Aorta (tissue), 5 donors: ENCODE results near the gene OAF. TPM values are rescaled to one million over a fixed set of nuclear protein-coding genes. Genes with fewer than 3 reads are reported as not detected.

Experiments
- ATAC-seq: fragments of 200-7000 bp; cut with Tn5 transposase; one replicate; pipeline ENCODE4 v1.9.1; 2022; ENCODE audit warnings: moderate library complexity; ENCODE audit not compliant: low FRiP score
- DNase-seq, 2 donors: peaks; one replicate each; pipeline ENCODE4 v3.0.0-alpha.2; 2020
- H3K27ac ChIP-seq, 2 donors: one replicate each; pipeline ENCODE4 v1.5.1; 2013; ENCODE audit warnings: low read length in 2 of 2, mild to moderate bottlenecking in 2 of 2, moderate library complexity in 2 of 2, control low read depth in 1 of 2, inconsistent platforms in 1 of 2, low read depth in 1 of 2
- H3K27me3 ChIP-seq, 2 donors: one replicate each; pipeline ENCODE4 v1.6.1; 2013; ENCODE audit warnings: control low read depth in 1 of 2, low read length in 1 of 2, mild to moderate bottlenecking in 1 of 2, moderate library complexity in 1 of 2; ENCODE audit not compliant: insufficient read depth in 2 of 2, control insufficient read depth in 1 of 2
- H3K36me3 ChIP-seq, 2 donors: one replicate each; pipeline ENCODE4 v1.6.1; 2013; ENCODE audit warnings: control low read depth in 1 of 2, low read length in 1 of 2, mild to moderate bottlenecking in 1 of 2; ENCODE audit not compliant: insufficient read depth in 2 of 2, control insufficient read depth in 1 of 2
- H3K4me1 ChIP-seq, 2 donors: one replicate each; pipeline ENCODE4 v1.6.1; 2013; ENCODE audit warnings: low read length in 2 of 2, control low read depth in 1 of 2, mild to moderate bottlenecking in 1 of 2, moderate library complexity in 1 of 2; ENCODE audit not compliant: insufficient read depth in 2 of 2, control insufficient read depth in 1 of 2
- H3K4me3 ChIP-seq, 2 donors: one replicate each; pipeline ENCODE4 v1.5.1; 2013; ENCODE audit warnings: low read length in 2 of 2, control low read depth in 1 of 2, mild to moderate bottlenecking in 1 of 2
- H3K9me3 ChIP-seq: one replicate; pipeline ENCODE4 v1.6.1; 2013; ENCODE audit warnings: mild to moderate bottlenecking, low read length; ENCODE audit not compliant: control insufficient read depth
- WGBS, 2 donors: extraction: QIAGEN DNeasy Blood & Tissue Kit; methylation state at CpG; one replicate each; pipeline ENCODE4 v1.1.7; 2013; 5-methylcytosine and 5-hydroxymethylcytosine counted together
- intact Hi-C, 2 donors: fragments of 100-400 bp; cut with DNase I; formaldehyde crosslinking; loops; one replicate each; pipeline versions ENCODE4 v1.14.2 to v1.15.0; 2022
- polyA plus RNA-seq, 2 donors: library from polyadenylated mRNA; stranded (reverse); fragments of 200-250 nt; gene quantifications; one replicate each; pipeline ENCODE4 v1.2.3, GENCODE V29; 2013
- total RNA-seq, 2 donors: library from RNA; stranded (reverse); fragmentation: NEBNext Ultra II Directional; extraction: Animal tissue kit (Norgen Biotek cat#: 25700); gene quantifications; one replicate each; pipeline ENCODE4 v1.2.1, GENCODE V29; 2021
- donor health status: healthy with polysubstance abuse.
- donor health status: Bipolar disorder and iron deficiency.
- donor health status: DM: no; HTN: no; CAD: no.
- donor health status: DM: no; HTN: no; CAD: no.
- donor health status: DM: yes; HTN: yes; CAD: no.

Gene OAF
- total and polyA plus RNA-seq, 4 donors: 4.8 to 79.1 (median 16.5) TPM

DNA sequence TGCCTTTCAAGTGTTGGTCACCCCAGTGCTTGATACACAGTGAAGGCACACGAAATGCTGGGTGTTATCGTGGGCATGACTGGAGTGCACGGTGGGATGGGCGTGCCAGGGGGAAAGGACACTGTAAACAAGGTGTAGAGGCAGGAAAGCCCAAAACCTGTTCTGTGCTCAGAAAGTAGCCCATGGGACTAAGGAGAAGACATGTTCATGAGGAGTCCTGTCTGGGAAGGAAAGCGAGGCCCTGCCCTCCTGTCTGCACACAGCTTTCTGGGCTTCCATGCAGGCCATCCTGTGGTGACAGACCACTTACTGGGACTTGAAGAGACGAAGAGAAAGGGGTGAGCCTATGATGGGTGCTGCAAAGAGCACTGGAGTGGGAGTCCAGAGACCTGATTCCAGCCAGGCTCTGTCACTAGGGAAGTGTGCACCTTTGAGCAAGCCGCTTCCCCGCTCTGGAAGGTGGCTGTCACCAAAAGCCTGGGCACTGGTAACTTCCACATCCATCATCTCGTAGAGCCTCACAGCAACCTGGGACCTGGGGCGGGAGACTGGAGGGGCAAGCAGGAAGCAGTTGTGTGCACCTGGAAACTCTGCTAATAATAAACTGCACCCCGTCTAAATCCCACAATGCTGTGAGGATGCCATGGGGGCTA lies 28.3 kb downstream of the OAF start:
- Histone ChIP-seq H3K27ac (no peak overlapping the region), H3K4me3 (no peak overlapping the region), H3K27me3 (no peaks in the 10 kb centered on the region), H3K4me1 (no peaks in the 10 kb centered on the region), H3K9me3 (no peaks in the 10 kb centered on the region), H3K36me3 (no peaks in the 10 kb centered on the region)
- intact Hi-C loops: no loop called here
- peak in 1 of 2 donors; percentile 33 for DNase-seq
- WGBS, 2 donors: 89 to 94% methylated on average over 11 of the region's 11 CpGs
- ATAC-seq: no peak

DNA sequence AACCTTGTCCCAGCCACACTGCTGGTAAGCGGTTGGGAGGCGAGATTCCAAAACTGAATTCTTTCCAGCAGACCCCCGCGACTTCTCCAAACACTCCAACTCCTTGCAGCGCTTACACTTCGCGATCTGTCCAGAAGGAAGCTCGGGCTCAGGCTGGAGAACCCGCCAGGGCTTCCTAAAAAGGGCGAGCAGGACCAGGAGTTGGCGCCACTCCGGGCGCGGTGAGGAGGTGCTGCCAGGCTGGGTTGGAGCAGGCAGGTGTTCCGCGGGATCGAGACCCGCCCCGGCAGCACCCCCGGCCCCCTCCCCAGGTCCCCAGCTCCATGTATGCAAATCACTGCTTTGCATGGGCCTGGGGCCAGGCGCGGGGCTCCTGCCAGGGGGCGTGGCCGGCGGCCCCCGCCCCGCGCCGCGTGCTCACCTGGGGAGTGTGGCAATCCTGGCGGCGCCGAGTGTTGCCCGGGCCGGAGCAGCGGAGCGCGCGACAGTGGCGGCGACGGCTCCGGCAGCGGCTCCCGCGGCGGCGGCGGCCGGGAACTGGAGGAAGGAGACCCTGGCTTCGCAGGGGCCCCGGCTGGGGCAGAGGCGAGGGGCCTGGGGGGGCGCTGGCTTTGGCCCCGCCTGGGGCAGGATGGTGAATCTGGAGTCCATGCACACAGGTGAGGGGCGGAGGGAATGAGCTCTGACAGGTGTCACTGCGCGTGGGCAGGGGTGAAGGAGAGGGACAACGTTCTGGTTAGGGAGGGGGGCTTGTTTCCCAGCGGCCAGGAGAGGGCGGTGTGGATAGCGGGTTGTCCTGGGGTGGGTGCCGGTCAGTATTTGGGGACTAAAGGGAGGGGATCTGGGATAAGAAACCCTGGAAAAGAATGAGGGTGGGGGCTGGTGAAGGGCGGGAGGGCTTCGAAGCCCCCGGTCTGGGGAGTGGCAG lies 29.1 kb downstream of the OAF start, which contains the start of gene POU2F3:
TSS of gene POU2F3 (plus strand) at position 428 of the 928 bp plus-strand sequence. CDS start at position 632, 204 bp downstream.
- 6 to 7% methylated on average over 64 to 66 of the region's 66 CpGs for WGBS, 2 donors
- intact Hi-C loops: loop anchor here in 1 of 2 donors (10.0 kb wide), 1 partner anchor 715 kb away; no protein-coding TSS in a partner anchor

GRCh38 chr11:120240866-120241265 lies 30.0 kb downstream of the OAF start:
- H3K27ac ChIP-seq: no peak overlapping the region
- intact Hi-C loops: loop anchor here in 1 of 2 donors (10.0 kb wide), 1 partner anchor 714 kb away; no protein-coding TSS in a partner anchor
- peak in 1 of 2 donors; percentile 15 for DNase-seq
- no peaks in the 10 kb centered on the region for H3K27me3 ChIP-seq
- no peaks in the 10 kb centered on the region for H3K36me3 ChIP-seq
- no peaks in the 10 kb centered on the region for H3K9me3 ChIP-seq
- WGBS, 2 donors: 92 to 97% methylated on average over 2 of the region's 2 CpGs
- H3K4me1 ChIP-seq: no peaks in the 10 kb centered on the region
- no peak overlapping the region for H3K4me3 ChIP-seq
- no peak for ATAC-seq

More for the DNA sequence above, 29.1 kb downstream of the OAF start, which contains the start of gene POU2F3:
- no peak for ATAC-seq
- no peak within 1 kb of the TSS for H3K4me3 ChIP-seq
- H3K36me3 ChIP-seq: no peaks in the 10 kb centered on the region
- no peaks in the 10 kb centered on the region for H3K27me3 ChIP-seq
- no peak within 1 kb of the TSS for H3K27ac ChIP-seq
- no peaks in the 10 kb centered on the region for H3K4me1 ChIP-seq
- no peaks in the 10 kb centered on the region for H3K9me3 ChIP-seq
- peak in 1 of 2 donors; percentile 39 for DNase-seq

DNA sequence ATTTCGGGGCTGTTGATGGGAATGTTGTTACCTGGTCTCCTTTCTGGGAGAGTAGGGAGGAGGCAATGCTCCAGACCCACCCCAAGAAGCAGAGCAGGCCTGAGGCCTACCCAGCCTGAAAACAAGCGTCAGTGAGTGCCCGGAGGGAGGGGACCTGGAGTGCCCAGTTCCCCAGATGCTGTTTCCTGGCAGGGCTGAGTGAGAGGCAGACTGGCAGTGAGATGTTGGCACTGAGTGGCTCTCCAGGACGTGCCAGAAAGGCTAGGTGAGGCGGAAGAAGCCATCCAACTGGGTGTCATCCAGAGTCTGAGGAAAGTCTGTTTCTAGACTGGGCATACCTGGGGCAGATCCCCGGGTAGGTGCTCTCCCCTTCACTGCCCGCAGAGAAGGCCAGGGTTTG lies 30.4 kb downstream of the OAF start:
- Histone ChIP-seq H3K4me3 (no peak overlapping the region), H3K27ac (no peak overlapping the region), H3K4me1 (no peaks in the 10 kb centered on the region), H3K27me3 (no peaks in the 10 kb centered on the region), H3K36me3 (no peaks in the 10 kb centered on the region), H3K9me3 (no peaks in the 10 kb centered on the region)
- ATAC-seq (no peak), DNase-seq (peak in 1 of 2 donors; percentile 34)
- 72% methylated on average over 7 of the region's 7 CpGs for WGBS, 2 donors
- intact Hi-C loops: loop anchor here in 1 of 2 donors (10.0 kb wide), 1 partner anchor 714 kb away; no protein-coding TSS in a partner anchor

DNA sequence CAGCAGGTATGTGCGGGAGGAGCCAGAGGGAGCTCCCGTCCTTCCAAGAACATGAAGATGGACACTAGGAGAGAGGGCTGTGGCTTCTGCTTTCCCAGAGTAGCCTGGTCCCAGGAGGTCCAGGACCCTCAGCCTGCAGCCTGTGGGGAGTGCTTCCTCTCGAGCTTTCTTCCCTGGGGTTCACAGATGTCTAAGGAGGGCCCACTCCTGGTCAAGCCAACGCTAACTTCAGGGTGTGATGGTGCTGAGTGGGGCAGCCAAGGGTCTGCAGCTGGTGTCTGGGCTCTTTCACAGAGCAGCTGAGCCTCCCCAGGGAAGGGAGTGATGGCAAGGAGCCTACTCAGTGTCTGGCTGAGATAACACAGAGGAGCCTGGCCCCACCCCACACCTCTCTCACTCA lies 32.4 kb downstream of the OAF start:
- Histone ChIP-seq H3K4me1 (no peaks in the 10 kb centered on the region), H3K4me3 (no peak overlapping the region), H3K27me3 (no peaks in the 10 kb centered on the region), H3K9me3 (no peaks in the 10 kb centered on the region), H3K27ac (no peak overlapping the region), H3K36me3 (no peaks in the 10 kb centered on the region)
- DNase-seq (no peak), ATAC-seq (no peak)
- WGBS, 2 donors: 82 to 93% methylated on average over 4 of the region's 4 CpGs
- intact Hi-C loops: loop anchor here in 1 of 2 donors (10.0 kb wide), 1 partner anchor 712 kb away; no protein-coding TSS in a partner anchor

- H3K4me1 ChIP-seq: no peaks in the 10 kb centered on the region
- H3K36me3 ChIP-seq: no peaks in the 10 kb centered on the region
- no peak overlapping the region for H3K4me3 ChIP-seq
- no peaks in the 10 kb centered on the region for H3K9me3 ChIP-seq
- intact Hi-C loops: loop anchor here in 1 of 2 donors (10.0 kb wide), 1 partner anchor 710 kb away; no protein-coding TSS in a partner anchor
- H3K27me3 ChIP-seq: no peaks in the 10 kb centered on the region
- WGBS, 2 donors: 67 to 71% methylated on average over 13 of the region's 13 CpGs
- ATAC-seq: no peak
- no peak overlapping the region for H3K27ac ChIP-seq
- no peak for DNase-seq
Measured at GRCh38 chr11:120244476-120245365, 33.9 kb downstream of the OAF start.

- H3K4me1 ChIP-seq: no peaks in the 10 kb centered on the region
- intact Hi-C loops: loop anchor here in 1 of 2 donors (10.0 kb wide), 1 partner anchor 709 kb away; no protein-coding TSS in a partner anchor
- ATAC-seq (no peak), DNase-seq (no peak)
- no peak overlapping the region for H3K27ac ChIP-seq
- 95 to 100% methylated on average over 1 of the region's 1 CpG for WGBS, 2 donors
- H3K9me3 ChIP-seq: no peaks in the 10 kb centered on the region
- no peak overlapping the region for H3K4me3 ChIP-seq
- no peaks in the 10 kb centered on the region for H3K27me3 ChIP-seq
- H3K36me3 ChIP-seq: no peaks in the 10 kb centered on the region
Measured at GRCh38 chr11:120245434-120245833, 34.6 kb downstream of the OAF start.
